Stimulated activated CD8-positive, alpha-beta memory T cell treated with anti-CD3 and anti-CD28 coated beads, Interleukin-15, amount 100 ng/mL, for 4 hours (primary cell): ENCODE data around the gene ASTN2.

Source experiments
- DNase-seq, 2 donors: peaks; one replicate each; pipeline ENCODE4 v3.0.0-alpha.2; 2020; ENCODE audit warnings: low read depth in 2 of 2

Gene ASTN2

GRCh38 chr9:117304549-117304948 lies 110.3 kb downstream of the ASTN2 start:
- DNase-seq: no peak

- no peak for DNase-seq
Observed at GRCh38 chr9:117303643-117304230, 111.1 kb downstream of the ASTN2 start.

GRCh38 chr9:117302487-117302886 lies 112.4 kb downstream of the ASTN2 start:
- DNase-seq: no peak

GRCh38 chr9:117300371-117301110 lies 114.3 kb downstream of the ASTN2 start:
- no peak for DNase-seq

GRCh38 chr9:117296453-117296852 lies 118.4 kb downstream of the ASTN2 start:
- DNase-seq: no peak

GRCh38 chr9:117293206-117294114 lies 121.4 kb downstream of the ASTN2 start:
- DNase-seq: no peak

GRCh38 chr9:117290856-117291622 lies 123.8 kb downstream of the ASTN2 start:
- DNase-seq: no peak

- DNase-seq: no peak
Observed at GRCh38 chr9:117290306-117290840, 124.5 kb downstream of the ASTN2 start.

- no peak for DNase-seq
Observed at GRCh38 chr9:117286245-117286644, 128.6 kb downstream of the ASTN2 start.

- DNase-seq: no peak
Observed at GRCh38 chr9:117284414-117284813, 130.4 kb downstream of the ASTN2 start.

GRCh38 chr9:117282541-117282940 lies 132.3 kb downstream of the ASTN2 start:
- DNase-seq: no peak

- no peak for DNase-seq
Observed at GRCh38 chr9:117278471-117279035, 136.3 kb downstream of the ASTN2 start.

- no peak for DNase-seq
Observed at GRCh38 chr9:117278020-117278419, 136.8 kb downstream of the ASTN2 start.

- DNase-seq: no peak
Observed at GRCh38 chr9:117276444-117276843, 138.4 kb downstream of the ASTN2 start.

- DNase-seq: no peak
Observed at GRCh38 chr9:117273612-117274011, 141.2 kb downstream of the ASTN2 start.

GRCh38 chr9:117268847-117269446 lies 145.9 kb downstream of the ASTN2 start:
- no peak for DNase-seq

- DNase-seq: no peak
Observed at GRCh38 chr9:117266855-117267497, 147.9 kb downstream of the ASTN2 start.

GRCh38 chr9:117265253-117265652 lies 149.6 kb downstream of the ASTN2 start:
- no peak for DNase-seq

GRCh38 chr9:117258184-117258866 lies 156.5 kb downstream of the ASTN2 start:
- DNase-seq: no peak

- DNase-seq: no peak
Observed at GRCh38 chr9:117253261-117253660, 161.6 kb downstream of the ASTN2 start.
